K562 (cell line): ENCODE data around the gene FOSL1. TPM values are rescaled to one million over a fixed set of nuclear protein-coding genes. Genes with fewer than 3 reads are reported as not detected.

Experiments used
- AFF1 ChIP-seq, 2 experiments: fragments of 450-650 bp; IDR thresholded peaks; 2 replicates each; pipeline ENCODE4 v1.6.1; 2018; ENCODE audit warnings: mild to moderate bottlenecking in 2 of 2, low read depth in 1 of 2; ENCODE audit not compliant: partially characterized antibody in 2 of 2
- CEBPB ChIP-seq: fragments of 450-650 bp; IDR thresholded peaks from 2 replicates; pipeline ENCODE4 v1.6.1; 2016; ENCODE audit warnings: missing genetic modification characterization, missing compliant biosample characterization
- CREBBP ChIP-seq: IDR thresholded peaks from one replicate; pipeline ENCODE4 v1.6.1; 2012; ENCODE audit warnings: low read depth, mild to moderate bottlenecking, control low read depth, inconsistent platforms, low read length
- FOXK1 ChIP-seq: sonication (generic); formaldehyde crosslinking; IDR thresholded peaks from 2 replicates; pipeline ENCODE4 v1.8.0; 2022; ENCODE audit warnings: missing genetic modification reagents, mild to moderate bottlenecking, borderline replicate concordance
- MAFK ChIP-seq: IDR thresholded peaks from 2 replicates; pipeline ENCODE4 v1.6.1; 2011; ENCODE audit warnings: low read length, improper control_type of control experiment
- XRCC3 ChIP-seq: fragments of 450-650 bp; IDR thresholded peaks from 2 replicates; pipeline ENCODE4 v1.6.1; 2017; ENCODE audit warnings: mild to moderate bottlenecking, moderate library complexity
- ZNF23 ChIP-seq: fragments of 250-450 bp; sonication (Bioruptor Pico); IDR thresholded peaks from 2 replicates; pipeline ENCODE4 v1.4.0; 2020; ENCODE audit warnings: mild to moderate bottlenecking
- ZNF431 ChIP-seq: sonication (generic); formaldehyde crosslinking; IDR thresholded peaks from 2 replicates; pipeline ENCODE4 v1.8.0; 2022; ENCODE audit warnings: mild to moderate bottlenecking, missing genetic modification reagents
- polyA plus RNA-seq, 8 experiments: library from polyadenylated mRNA; depleted of rRNA in 4 of 8; stranded (reverse) in 5 of 8; unstranded in 3 of 8; fragments of >200 nt; fragmentation: Nextera tagmentation in 2 of 8; fragmentation: Illumina TruSeq in 1 of 8; extraction: Ambion mirVana in 2 of 8; extraction: Trizol in 1 of 8; gene quantifications; 2 replicates each; pipeline versions ENCODE4 v1.2.1 to v1.2.3, GENCODE V29; 2011 to 2014; ENCODE audit warnings: inconsistent platforms in 1 of 8, missing spikeins in 1 of 8
- total RNA-seq, 7 experiments: library from RNA; depleted of rRNA in 6 of 7; stranded (reverse); fragments of >200 nt in 6 of 7; fragmentation: Illumina TruSeq in 2 of 7; extraction: Trizol in 2 of 7; gene quantifications; 2 replicates each; pipeline versions ENCODE4 v1.2.1 to v1.2.3, GENCODE V29; 2011 to 2021; ENCODE audit warnings: low replicate concordance in 1 of 7
- TF ChIP-seq, protein P1 (sequence below), 2 experiments: fragments of 450-650 bp; formaldehyde crosslinking in 1 of 2; IDR thresholded peaks; 2 replicates each; pipeline versions ENCODE4 v1.4.0 to v1.6.1; 2014 to 2020; ENCODE audit warnings: mild to moderate bottlenecking in 2 of 2, borderline replicate concordance in 1 of 2, low read depth in 1 of 2
- TF ChIP-seq, protein P2 (sequence below): fragments of 450-650 bp; IDR thresholded peaks from 2 replicates; pipeline ENCODE4 v1.6.1; 2016; ENCODE audit warnings: missing biosample characterization, missing genetic modification characterization
- TF ChIP-seq, protein P3 (sequence below): sonication (generic); formaldehyde crosslinking; IDR thresholded peaks from 2 replicates; pipeline ENCODE4 v1.4.0; 2020; ENCODE audit warnings: mild to moderate bottlenecking, missing genetic modification reagents

FOSL1 gene
- total and polyA plus RNA-seq, 9 of the 15 experiments (the other 6 are each of a cell fraction or from before 2014, with no cell fraction given), result 3.5 to 39.6 (median 10.0) TPM

DNA sequence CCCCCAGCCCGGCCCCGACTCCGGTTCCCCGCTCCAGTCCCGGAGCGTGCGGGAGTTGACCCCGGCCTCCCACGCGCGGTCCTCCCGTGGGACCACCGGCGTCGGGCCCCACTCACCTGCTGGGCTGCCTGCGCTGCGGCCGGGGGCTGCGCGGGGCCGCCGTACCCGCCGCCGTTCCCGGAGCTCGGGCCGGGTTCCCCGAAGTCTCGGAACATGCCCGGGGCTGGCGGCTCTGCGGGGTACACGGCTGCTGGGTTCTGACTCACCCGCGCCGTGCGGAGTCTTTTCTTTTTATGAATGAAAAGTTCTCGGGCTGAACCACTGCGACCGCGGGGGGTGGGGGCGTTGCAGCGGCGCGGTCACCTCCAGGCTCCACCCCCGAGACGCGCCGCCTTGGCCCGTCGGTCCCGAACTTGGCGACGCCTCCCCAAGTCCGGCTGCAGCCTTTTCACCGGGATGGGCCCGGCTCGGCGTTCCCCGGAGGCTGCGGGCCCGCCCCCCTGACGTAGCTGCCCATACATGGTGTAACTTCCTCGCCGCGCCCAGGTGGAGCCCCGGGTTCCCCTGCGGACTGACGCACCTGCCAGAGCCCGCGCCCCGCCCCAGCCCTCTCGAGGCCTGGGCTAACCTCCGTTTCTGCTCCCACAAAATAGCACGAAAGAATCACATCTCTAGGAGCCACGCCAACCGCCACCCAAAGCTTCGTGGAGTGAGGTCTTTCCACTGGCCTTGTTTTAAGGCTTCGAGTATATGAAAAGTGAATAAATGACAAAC lies at the start of gene FOSL1 (continued):
- TF ChIP-seq, protein P1, sequence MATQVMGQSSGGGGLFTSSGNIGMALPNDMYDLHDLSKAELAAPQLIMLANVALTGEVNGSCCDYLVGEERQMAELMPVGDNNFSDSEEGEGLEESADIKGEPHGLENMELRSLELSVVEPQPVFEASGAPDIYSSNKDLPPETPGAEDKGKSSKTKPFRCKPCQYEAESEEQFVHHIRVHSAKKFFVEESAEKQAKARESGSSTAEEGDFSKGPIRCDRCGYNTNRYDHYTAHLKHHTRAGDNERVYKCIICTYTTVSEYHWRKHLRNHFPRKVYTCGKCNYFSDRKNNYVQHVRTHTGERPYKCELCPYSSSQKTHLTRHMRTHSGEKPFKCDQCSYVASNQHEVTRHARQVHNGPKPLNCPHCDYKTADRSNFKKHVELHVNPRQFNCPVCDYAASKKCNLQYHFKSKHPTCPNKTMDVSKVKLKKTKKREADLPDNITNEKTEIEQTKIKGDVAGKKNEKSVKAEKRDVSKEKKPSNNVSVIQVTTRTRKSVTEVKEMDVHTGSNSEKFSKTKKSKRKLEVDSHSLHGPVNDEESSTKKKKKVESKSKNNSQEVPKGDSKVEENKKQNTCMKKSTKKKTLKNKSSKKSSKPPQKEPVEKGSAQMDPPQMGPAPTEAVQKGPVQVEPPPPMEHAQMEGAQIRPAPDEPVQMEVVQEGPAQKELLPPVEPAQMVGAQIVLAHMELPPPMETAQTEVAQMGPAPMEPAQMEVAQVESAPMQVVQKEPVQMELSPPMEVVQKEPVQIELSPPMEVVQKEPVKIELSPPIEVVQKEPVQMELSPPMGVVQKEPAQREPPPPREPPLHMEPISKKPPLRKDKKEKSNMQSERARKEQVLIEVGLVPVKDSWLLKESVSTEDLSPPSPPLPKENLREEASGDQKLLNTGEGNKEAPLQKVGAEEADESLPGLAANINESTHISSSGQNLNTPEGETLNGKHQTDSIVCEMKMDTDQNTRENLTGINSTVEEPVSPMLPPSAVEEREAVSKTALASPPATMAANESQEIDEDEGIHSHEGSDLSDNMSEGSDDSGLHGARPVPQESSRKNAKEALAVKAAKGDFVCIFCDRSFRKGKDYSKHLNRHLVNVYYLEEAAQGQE (IDR thresholded peaks at IDR 0.05; ENCODE audit: borderline replicate concordance), result no peak
- TF ChIP-seq, protein P1 (CRISPR knock-in tag; IDR thresholded peaks at IDR 0.05; ENCODE audit: low read depth), result 0 out of 2 replicates have a peak, but pooled peaks have one; percentile 26
- no peak for TF ChIP-seq ZNF23 (CRISPR knock-in tag)
- TF ChIP-seq, protein P2, sequence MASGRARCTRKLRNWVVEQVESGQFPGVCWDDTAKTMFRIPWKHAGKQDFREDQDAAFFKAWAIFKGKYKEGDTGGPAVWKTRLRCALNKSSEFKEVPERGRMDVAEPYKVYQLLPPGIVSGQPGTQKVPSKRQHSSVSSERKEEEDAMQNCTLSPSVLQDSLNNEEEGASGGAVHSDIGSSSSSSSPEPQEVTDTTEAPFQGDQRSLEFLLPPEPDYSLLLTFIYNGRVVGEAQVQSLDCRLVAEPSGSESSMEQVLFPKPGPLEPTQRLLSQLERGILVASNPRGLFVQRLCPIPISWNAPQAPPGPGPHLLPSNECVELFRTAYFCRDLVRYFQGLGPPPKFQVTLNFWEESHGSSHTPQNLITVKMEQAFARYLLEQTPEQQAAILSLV (tag), result no peak
- TF ChIP-seq ZNF431 (CRISPR knock-in tag), result no peak
- TF ChIP-seq AFF1 (IDR thresholded peaks at IDR 0.05; ENCODE audit: low read depth in 1 of 2, partially characterized antibody in 2 of 2), result no peak
- TF ChIP-seq CREBBP, result no peak
- no peak for TF ChIP-seq FOXK1 (CRISPR knock-in tag)
- TF ChIP-seq CEBPB, result no peak
- TF ChIP-seq, protein P3, sequence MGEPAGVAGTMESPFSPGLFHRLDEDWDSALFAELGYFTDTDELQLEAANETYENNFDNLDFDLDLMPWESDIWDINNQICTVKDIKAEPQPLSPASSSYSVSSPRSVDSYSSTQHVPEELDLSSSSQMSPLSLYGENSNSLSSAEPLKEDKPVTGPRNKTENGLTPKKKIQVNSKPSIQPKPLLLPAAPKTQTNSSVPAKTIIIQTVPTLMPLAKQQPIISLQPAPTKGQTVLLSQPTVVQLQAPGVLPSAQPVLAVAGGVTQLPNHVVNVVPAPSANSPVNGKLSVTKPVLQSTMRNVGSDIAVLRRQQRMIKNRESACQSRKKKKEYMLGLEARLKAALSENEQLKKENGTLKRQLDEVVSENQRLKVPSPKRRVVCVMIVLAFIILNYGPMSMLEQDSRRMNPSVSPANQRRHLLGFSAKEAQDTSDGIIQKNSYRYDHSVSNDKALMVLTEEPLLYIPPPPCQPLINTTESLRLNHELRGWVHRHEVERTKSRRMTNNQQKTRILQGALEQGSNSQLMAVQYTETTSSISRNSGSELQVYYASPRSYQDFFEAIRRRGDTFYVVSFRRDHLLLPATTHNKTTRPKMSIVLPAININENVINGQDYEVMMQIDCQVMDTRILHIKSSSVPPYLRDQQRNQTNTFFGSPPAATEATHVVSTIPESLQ (CRISPR knock-in tag), result peak; percentile 73; the same call in 1 of the 2 replicates
- no peak for TF ChIP-seq MAFK
- TF ChIP-seq XRCC3, result no peak
